Smooth muscle cell (in vitro differentiated cells): ENCODE data around the gene OR13J1. TPM values are rescaled to one million over a fixed set of nuclear protein-coding genes. Genes with fewer than 3 reads are reported as not detected.
"Not testable (repeated sequence)": the region's sequence is repeated elsewhere in the genome, so short reads cannot be mapped to it uniquely, and the experiment has no call there.

Experiments used
- DNase-seq: peaks from one replicate; lab custom pipeline; 2025; ENCODE audit not compliant: unreplicated experiment; lab: John Stamatoyannopoulos, UW
- H2AFZ ChIP-seq: fragments of 200-600 bp; sonication (generic); 2 replicates; pipeline ENCODE4 v1.6.0; 2016; ENCODE audit warnings: antibody characterized with exemption, low read depth, mild to moderate bottlenecking
- H3F3A ChIP-seq: fragments of 200-600 bp; sonication (generic); 2 replicates; pipeline ENCODE4 v1.6.0; 2017; ENCODE audit warnings: antibody characterized with exemption, low read depth
- H3K27ac ChIP-seq: fragments of 200-600 bp; sonication (generic); 2 replicates; pipeline ENCODE4 v1.5.1; 2016; ENCODE audit warnings: low read depth, mild to moderate bottlenecking
- H3K27me3 ChIP-seq: fragments of 200-600 bp; sonication (generic); 2 replicates; pipeline ENCODE4 v1.6.1; 2016; ENCODE audit warnings: low read depth, mild to moderate bottlenecking
- H3K36me3 ChIP-seq: fragments of 200-600 bp; sonication (generic); 2 replicates; pipeline ENCODE4 v1.5.1; 2016; ENCODE audit warnings: low read depth
- H3K4me1 ChIP-seq: fragments of 200-600 bp; sonication (generic); 2 replicates; pipeline ENCODE4 v1.5.1; 2016; ENCODE audit warnings: low read depth
- H3K4me2 ChIP-seq: fragments of 200-600 bp; sonication (generic); 2 replicates; pipeline ENCODE4 v1.6.0; 2016; ENCODE audit warnings: mild to moderate bottlenecking
- H3K4me3 ChIP-seq: fragments of 200-600 bp; sonication (generic); 2 replicates; pipeline ENCODE4 v1.5.1; 2016; ENCODE audit warnings: mild to moderate bottlenecking
- H3K79me2 ChIP-seq: fragments of 200-600 bp; sonication (generic); 2 replicates; pipeline ENCODE4 v1.6.0; 2016; ENCODE audit warnings: low read depth, mild to moderate bottlenecking
- H3K9ac ChIP-seq: fragments of 200-600 bp; sonication (generic); 2 replicates; pipeline ENCODE4 v1.6.0; 2016; ENCODE audit warnings: low read depth
- H3K9me3 ChIP-seq: fragments of 200-600 bp; sonication (generic); replicated peaks from 2 replicates; pipeline ENCODE4 v1.5.1; 2016; ENCODE audit warnings: low read depth
- H4K20me1 ChIP-seq: fragments of 200-600 bp; sonication (generic); 2 replicates; pipeline ENCODE4 v1.6.0; 2016; ENCODE audit warnings: low read depth
- WGBS: methylation state at CpG from one replicate; pipeline ENCODE4 v1.1.7; 2016; ENCODE audit warnings: low lambda C conversion rate; 5-methylcytosine and 5-hydroxymethylcytosine counted together
- polyA plus RNA-seq: library from polyadenylated mRNA; unstranded; fragments of >200 nt; fragmentation: Nextera tagmentation; extraction: Ambion mirVana; gene quantifications from 2 replicates; pipeline ENCODE4 v1.2.1, GENCODE V29; 2016
- total RNA-seq: library from RNA; depleted of rRNA; stranded (reverse); fragments of >200 nt; gene quantifications from 2 replicates; pipeline ENCODE4 v1.2.3, GENCODE V29; 2014
- TF ChIP-seq, protein P1 (sequence below): fragments of 200-600 bp; sonication (generic); IDR thresholded peaks from 2 replicates; pipeline ENCODE4 v1.5.1; 2017; ENCODE audit warnings: borderline replicate concordance, mild to moderate bottlenecking, antibody characterized with exemption; ENCODE audit not compliant: insufficient read depth, poor library complexity, severe bottlenecking

Gene OR13J1
- total and polyA plus RNA-seq, 2 experiments from 2014 or later, result not detected

DNA sequence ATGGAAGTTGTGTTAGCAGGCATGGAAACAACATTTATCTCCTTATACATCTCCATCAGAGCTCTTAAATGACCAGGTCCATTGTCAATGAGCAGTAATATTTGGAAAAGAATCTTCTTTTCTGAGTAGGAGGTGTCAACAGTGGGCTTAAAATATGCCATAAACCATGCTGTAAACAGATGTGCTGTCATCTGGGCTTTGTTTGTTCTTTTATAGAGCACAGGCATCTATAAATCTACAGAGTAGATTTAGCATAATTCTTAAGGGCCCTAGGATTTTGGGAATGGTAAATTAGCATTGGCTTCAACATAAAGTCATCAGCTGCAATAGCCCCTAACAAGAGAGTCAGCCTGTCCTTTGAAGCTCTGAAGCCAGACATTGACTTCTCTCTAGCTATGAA is 28.1 kb upstream of the OR13J1 start:
- Histone ChIP-seq H3K79me2 (no peaks in the 10 kb centered on the region), H3K4me1 (no peaks in the 10 kb centered on the region), H3F3A (no peaks in the 10 kb centered on the region), H3K36me3 (no peaks in the 10 kb centered on the region), H4K20me1 (no peaks in the 10 kb centered on the region), H3K27me3 (peaks cover 10% of the 10 kb centered on the region), H2AFZ (no peak overlapping the region), H3K4me2 (no peak overlapping the region), H3K9ac (no peak overlapping the region), H3K9me3 (no peaks in the 10 kb centered on the region), H3K27ac (no peak overlapping the region), H3K4me3 (no peak overlapping the region)
- DNase-seq, result no peak
- TF ChIP-seq, protein P1, sequence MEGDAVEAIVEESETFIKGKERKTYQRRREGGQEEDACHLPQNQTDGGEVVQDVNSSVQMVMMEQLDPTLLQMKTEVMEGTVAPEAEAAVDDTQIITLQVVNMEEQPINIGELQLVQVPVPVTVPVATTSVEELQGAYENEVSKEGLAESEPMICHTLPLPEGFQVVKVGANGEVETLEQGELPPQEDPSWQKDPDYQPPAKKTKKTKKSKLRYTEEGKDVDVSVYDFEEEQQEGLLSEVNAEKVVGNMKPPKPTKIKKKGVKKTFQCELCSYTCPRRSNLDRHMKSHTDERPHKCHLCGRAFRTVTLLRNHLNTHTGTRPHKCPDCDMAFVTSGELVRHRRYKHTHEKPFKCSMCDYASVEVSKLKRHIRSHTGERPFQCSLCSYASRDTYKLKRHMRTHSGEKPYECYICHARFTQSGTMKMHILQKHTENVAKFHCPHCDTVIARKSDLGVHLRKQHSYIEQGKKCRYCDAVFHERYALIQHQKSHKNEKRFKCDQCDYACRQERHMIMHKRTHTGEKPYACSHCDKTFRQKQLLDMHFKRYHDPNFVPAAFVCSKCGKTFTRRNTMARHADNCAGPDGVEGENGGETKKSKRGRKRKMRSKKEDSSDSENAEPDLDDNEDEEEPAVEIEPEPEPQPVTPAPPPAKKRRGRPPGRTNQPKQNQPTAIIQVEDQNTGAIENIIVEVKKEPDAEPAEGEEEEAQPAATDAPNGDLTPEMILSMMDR, result no peak

DNA sequence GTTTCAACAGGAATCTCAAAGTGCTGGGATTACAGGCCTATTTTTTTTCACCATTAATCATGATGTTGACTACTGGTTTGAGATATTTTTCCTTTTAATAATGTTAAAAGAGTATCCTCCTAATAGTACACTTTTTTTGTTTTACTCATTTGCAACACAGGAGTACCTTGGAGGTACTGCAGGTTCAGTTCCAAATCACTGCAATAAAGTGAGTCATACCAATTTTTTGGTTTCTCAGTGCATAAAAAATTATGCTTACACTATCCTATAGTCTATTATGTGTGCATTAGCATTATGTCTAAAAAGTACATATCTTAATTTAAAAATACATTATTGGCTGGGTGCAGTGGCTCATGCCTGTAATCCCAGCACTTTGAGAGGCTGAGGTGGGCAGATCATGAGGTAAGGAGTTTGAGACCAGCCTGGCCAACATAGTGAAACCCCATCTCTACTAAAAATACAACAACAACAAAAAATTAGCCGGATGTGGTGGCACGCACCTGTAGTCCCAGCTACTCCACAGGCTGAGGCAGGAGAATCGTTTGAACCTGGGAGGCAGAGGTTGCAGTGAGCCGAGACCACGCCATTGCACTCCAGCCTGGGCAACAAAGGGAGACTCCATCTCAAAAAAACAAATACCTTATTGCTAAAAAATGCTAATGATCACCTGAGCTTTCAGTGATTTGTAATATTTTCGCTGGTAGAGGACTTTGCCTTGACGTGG is 27.3 kb upstream of the OR13J1 start:
- not testable (repeated sequence) for H3K27ac ChIP-seq, H3K9ac ChIP-seq, H3K36me3 ChIP-seq, H3K79me2 ChIP-seq, DNase-seq, H3F3A ChIP-seq, H2AFZ ChIP-seq, H3K9me3 ChIP-seq, H3K4me1 ChIP-seq, H4K20me1 ChIP-seq, H3K4me2 ChIP-seq, H3K4me3 ChIP-seq
- 83% methylated on average over 7 of the region's 7 CpGs for WGBS
- peaks cover 12% of the 10 kb centered on the region for H3K27me3 ChIP-seq

DNA sequence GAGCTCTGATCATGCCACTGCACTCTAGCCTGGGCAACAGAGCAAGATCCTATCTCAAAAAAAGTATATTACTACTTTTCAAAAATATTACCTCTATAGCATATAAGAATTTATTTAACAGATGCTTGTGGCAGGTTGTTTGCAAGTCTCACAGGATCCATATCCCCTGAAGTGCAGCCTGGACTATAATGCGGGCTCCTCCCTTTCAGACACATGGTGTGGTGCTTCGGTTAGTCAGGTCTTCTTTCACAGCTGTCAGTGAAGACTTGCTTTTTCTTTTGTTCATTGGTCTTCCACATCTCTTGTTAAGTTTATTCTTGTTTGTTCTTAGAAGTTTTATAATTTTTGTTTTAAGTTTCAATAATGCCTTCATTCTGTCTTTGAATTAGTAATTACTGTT is 26.4 kb upstream of the OR13J1 start:
- Histone ChIP-seq H3K4me3 (no peak overlapping the region), H3K79me2 (no peaks in the 10 kb centered on the region), H3F3A (no peaks in the 10 kb centered on the region), H3K9ac (no peak overlapping the region), H4K20me1 (no peaks in the 10 kb centered on the region), H3K36me3 (no peaks in the 10 kb centered on the region), H2AFZ (no peak overlapping the region), H3K9me3 (no peaks in the 10 kb centered on the region), H3K4me1 (no peaks in the 10 kb centered on the region), H3K4me2 (no peak overlapping the region), H3K27me3 (peaks cover 16% of the 10 kb centered on the region), H3K27ac (no peak overlapping the region)
- TF ChIP-seq, protein P1, result no peak
- WGBS, result 92% methylated on average over 2 of the region's 2 CpGs
- DNase-seq, result no peak

DNA sequence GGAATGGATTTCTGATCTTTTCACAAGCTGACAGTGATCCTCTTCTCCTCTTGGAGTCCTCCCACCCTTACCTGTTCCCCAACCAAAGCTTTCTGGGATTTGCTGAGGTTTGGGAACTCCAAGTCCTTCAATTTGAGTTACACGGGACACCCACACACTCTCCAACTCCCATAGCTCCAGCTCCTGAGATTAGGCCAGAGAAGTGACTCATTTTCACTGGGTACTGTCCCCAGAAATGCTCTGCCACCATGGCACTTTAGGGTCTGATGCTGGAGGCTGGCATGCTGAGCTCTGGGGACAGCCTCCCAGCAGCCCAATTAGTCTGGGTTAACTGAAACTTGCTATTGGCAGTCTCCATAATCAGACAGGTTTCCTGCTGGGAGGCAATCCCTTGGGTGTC is 21.9 kb upstream of the OR13J1 start:
- DNase-seq, result no peak
- WGBS, result 96% methylated on average over 1 of the region's 1 CpG
- Histone ChIP-seq H3K4me3 (no peak overlapping the region), H3K9me3 (no peaks in the 10 kb centered on the region), H2AFZ (no peak overlapping the region), H3K36me3 (no peaks in the 10 kb centered on the region), H3K27ac (no peak overlapping the region), H3K9ac (no peak overlapping the region), H3K4me1 (no peaks in the 10 kb centered on the region), H3K27me3 (peaks cover 16% of the 10 kb centered on the region), H3F3A (no peaks in the 10 kb centered on the region), H3K4me2 (no peak overlapping the region), H3K79me2 (no peaks in the 10 kb centered on the region), H4K20me1 (no peaks in the 10 kb centered on the region)
- TF ChIP-seq, protein P1, result no peak
